Hepatocyte (in vitro differentiated cells): Measurements from ENCODE around the gene ARL14EPL. TPM values are rescaled to one million over a fixed set of nuclear protein-coding genes. Genes with fewer than 3 reads are reported as not detected.
A peak's percentile ranks its signal among the peaks of the same experiment; 100 is the strongest.

Source experiments
- DNase-seq: peaks from one replicate; pipeline ENCODE4 v3.0.0-alpha.2; 2016; ENCODE audit warnings: low spot score
- H2AFZ ChIP-seq: fragments of 200-600 bp; sonication (generic); 2 replicates; pipeline ENCODE4 v1.6.0; 2016; ENCODE audit warnings: antibody characterized with exemption, mild to moderate bottlenecking
- H3K27ac ChIP-seq: fragments of 200-600 bp; sonication (generic); 2 replicates; pipeline ENCODE4 v1.5.1; 2016; ENCODE audit warnings: mild to moderate bottlenecking
- H3K27me3 ChIP-seq: fragments of 200-600 bp; sonication (generic); 2 replicates; pipeline ENCODE4 v1.6.1; 2016
- H3K36me3 ChIP-seq: fragments of 200-600 bp; sonication (generic); replicated peaks from 2 replicates; pipeline ENCODE4 v1.5.1; 2016; ENCODE audit warnings: low read depth; ENCODE audit not compliant: insufficient read depth
- H3K4me1 ChIP-seq: fragments of 200-600 bp; sonication (generic); 2 replicates; pipeline ENCODE4 v1.5.1; 2016; ENCODE audit warnings: mild to moderate bottlenecking, moderate library complexity; ENCODE audit not compliant: insufficient read depth
- H3K4me2 ChIP-seq: fragments of 200-600 bp; sonication (generic); 2 replicates; pipeline ENCODE4 v1.6.0; 2016
- H3K4me3 ChIP-seq: fragments of 200-600 bp; sonication (generic); 2 replicates; pipeline ENCODE4 v1.5.1; 2016; ENCODE audit warnings: mild to moderate bottlenecking
- H3K79me2 ChIP-seq: fragments of 200-600 bp; sonication (generic); 2 replicates; pipeline ENCODE4 v1.6.0; 2017; ENCODE audit warnings: mild to moderate bottlenecking
- H3K9me2 ChIP-seq: fragments of 200-600 bp; sonication (generic); replicated peaks from 2 replicates; pipeline ENCODE4 v1.6.0; 2017; ENCODE audit warnings: mild to moderate bottlenecking; ENCODE audit not compliant: insufficient read depth
- H3K9me3 ChIP-seq: fragments of 200-600 bp; sonication (generic); 2 replicates; pipeline ENCODE4 v1.5.1; 2016; ENCODE audit warnings: low read depth, mild to moderate bottlenecking
- H4K20me1 ChIP-seq: fragments of 200-600 bp; sonication (generic); 2 replicates; pipeline ENCODE4 v1.6.0; 2016; ENCODE audit warnings: mild to moderate bottlenecking; ENCODE audit not compliant: insufficient read depth, poor library complexity, severe bottlenecking
- CTCF ChIP-seq: fragments of 200-600 bp; sonication (generic); IDR thresholded peaks from 2 replicates; pipeline ENCODE4 v1.5.1; 2016; ENCODE audit warnings: antibody characterized with exemption, mild to moderate bottlenecking; ENCODE audit not compliant: poor library complexity
- EZH2 ChIP-seq: fragments of 200-600 bp; sonication (generic); IDR thresholded peaks from 2 replicates; pipeline ENCODE4 v1.6.1; 2016; ENCODE audit warnings: antibody characterized with exemption, mild to moderate bottlenecking, borderline replicate concordance
- EZH2phosphoT487 ChIP-seq: fragments of 200-600 bp; sonication (generic); IDR thresholded peaks from one replicate; pipeline ENCODE4 v1.6.1; 2018; ENCODE audit warnings: antibody characterized with exemption, mild to moderate bottlenecking, low read depth, moderate library complexity; ENCODE audit not compliant: unreplicated experiment, severe bottlenecking
- WGBS: methylation state at CpG from one replicate; pipeline ENCODE4 v1.1.6; 2016; ENCODE audit warnings: low lambda C conversion rate; ENCODE audit errors: missing lambda C conversion rate; 5-methylcytosine and 5-hydroxymethylcytosine counted together
- polyA plus RNA-seq: library from polyadenylated mRNA; unstranded; fragments of >200 nt; fragmentation: Nextera tagmentation; extraction: Ambion mirVana; gene quantifications from 2 replicates; pipeline ENCODE4 v1.2.1, GENCODE V29; 2016
- total RNA-seq: library from RNA; depleted of rRNA; stranded (reverse); fragments of >200 nt; gene quantifications from 2 replicates; pipeline ENCODE4 v1.2.3, GENCODE V29; 2014

The ARL14EPL gene
- total and polyA plus RNA-seq, 2 experiments from 2014 or later = 0.07 TPM; not detected in 1

DNA sequence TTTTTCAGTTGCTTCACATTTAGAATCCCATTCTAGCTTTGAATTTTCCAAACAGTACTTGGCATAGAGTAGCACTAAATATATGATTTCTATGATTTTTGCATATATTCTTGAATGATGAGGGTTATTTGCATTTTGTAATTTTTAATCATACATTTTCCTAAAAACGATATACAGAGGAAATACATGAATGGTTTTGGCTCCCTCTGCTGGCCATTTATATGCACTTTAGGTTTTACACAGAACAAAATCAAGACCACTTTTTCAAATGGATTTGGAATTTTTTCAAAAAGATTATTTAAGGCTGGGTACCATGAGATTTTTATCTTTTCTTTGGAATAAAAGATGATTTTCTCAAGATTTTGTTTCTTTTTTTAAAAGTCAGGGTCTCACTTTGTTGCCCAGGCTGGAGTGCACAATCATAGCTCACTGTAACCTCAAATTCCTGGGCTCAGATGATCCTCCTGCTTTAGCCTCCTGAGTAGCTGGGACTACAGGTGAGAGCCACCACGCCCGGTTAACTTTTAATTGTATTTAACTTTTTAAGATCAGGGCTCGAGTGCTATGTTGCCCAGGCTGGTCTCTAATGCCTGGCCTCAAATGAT lies 35.9 kb downstream of the ARL14EPL start:
- H3K4me2 ChIP-seq = no peak overlapping the region
- TF ChIP-seq CTCF (peak; percentile 84), EZH2phosphoT487 (no peak), EZH2 (no peak)
- no peaks in the 10 kb centered on the region for H3K9me3 ChIP-seq
- no peaks in the 10 kb centered on the region for H3K79me2 ChIP-seq
- H3K36me3 ChIP-seq = no peaks in the 10 kb centered on the region
- no peak overlapping the region for H3K4me3 ChIP-seq
- no peaks in the 10 kb centered on the region for H3K9me2 ChIP-seq
- H3K27ac ChIP-seq = no peak overlapping the region
- H4K20me1 ChIP-seq = no peaks in the 10 kb centered on the region
- DNase-seq = peak; percentile 82
- H2AFZ ChIP-seq = peak overlapping the region; percentile 2
- WGBS = 26% methylated on average over 4 of the region's 4 CpGs
- no peaks in the 10 kb centered on the region for H3K4me1 ChIP-seq
- peaks cover 6% of the 10 kb centered on the region for H3K27me3 ChIP-seq

GRCh38 chr5:116071211-116071610 lies 38.9 kb downstream of the ARL14EPL start:
- DNase-seq = no peak
- TF ChIP-seq EZH2 = no peak
- TF ChIP-seq CTCF = no peak
- no peak for TF ChIP-seq EZH2phosphoT487
- no peaks in the 10 kb centered on the region for H3K9me3 ChIP-seq
- no peaks in the 10 kb centered on the region for H3K4me1 ChIP-seq
- no peak overlapping the region for H2AFZ ChIP-seq
- H3K79me2 ChIP-seq = no peaks in the 10 kb centered on the region
- H3K4me2 ChIP-seq = no peak overlapping the region
- no peaks in the 10 kb centered on the region for H4K20me1 ChIP-seq
- WGBS = 94% methylated on average over 1 of the region's 1 CpG
- no peak overlapping the region for H3K4me3 ChIP-seq
- H3K27ac ChIP-seq = no peak overlapping the region
- H3K36me3 ChIP-seq = no peaks in the 10 kb centered on the region
- no peaks in the 10 kb centered on the region for H3K9me2 ChIP-seq
- H3K27me3 ChIP-seq = peaks cover 6% of the 10 kb centered on the region

- no peaks in the 10 kb centered on the region for H3K9me3 ChIP-seq
- H3K27ac ChIP-seq = no peak overlapping the region
- H3K4me1 ChIP-seq = no peaks in the 10 kb centered on the region
- DNase-seq = no peak
- H3K4me2 ChIP-seq = no peak overlapping the region
- no peak for TF ChIP-seq EZH2phosphoT487
- TF ChIP-seq CTCF = no peak
- no peak for TF ChIP-seq EZH2
- H2AFZ ChIP-seq = no peak overlapping the region
- 65% methylated on average over 6 of the region's 6 CpGs for WGBS
- no peaks in the 10 kb centered on the region for H3K9me2 ChIP-seq
- H4K20me1 ChIP-seq = no peaks in the 10 kb centered on the region
- no peaks in the 10 kb centered on the region for H3K36me3 ChIP-seq
- no peak overlapping the region for H3K4me3 ChIP-seq
- H3K27me3 ChIP-seq = peaks cover 2% of the 10 kb centered on the region
- no peaks in the 10 kb centered on the region for H3K79me2 ChIP-seq
Measured at GRCh38 chr5:116075191-116075831, 43.0 kb downstream of the ARL14EPL start.
